HFFc6 (cell line): Measurements from ENCODE around the gene DNM2. TPM values are rescaled to one million over a fixed set of nuclear protein-coding genes. Genes with fewer than 3 reads are reported as not detected.
A peak's percentile ranks its signal among the peaks of the same experiment; 100 is the strongest.
"Not testable (repeated sequence)": the region's sequence is repeated elsewhere in the genome, so short reads cannot be mapped to it uniquely, and the experiment has no call there.

Experiments used
- DNase-seq: peaks from one replicate; pipeline ENCODE4 v3.0.0-alpha.2; 2018
- H3K27ac Mint-ChIP-seq: 2 replicates; pipeline ENCODE4 v1.8.0; 2020; ENCODE audit warnings: mild to moderate bottlenecking, mixed read lengths
- H3K27me3 Mint-ChIP-seq: 2 replicates; pipeline ENCODE4 v1.8.0; 2021; ENCODE audit warnings: mild to moderate bottlenecking, moderate library complexity, mixed read lengths; ENCODE audit not compliant: insufficient read depth
- H3K36me3 Mint-ChIP-seq: 2 replicates; pipeline ENCODE4 v1.8.0; 2021; ENCODE audit warnings: low read depth, mixed read lengths
- H3K4me1 Mint-ChIP-seq: 2 replicates; pipeline ENCODE4 v1.8.0; 2020; ENCODE audit warnings: low read depth, mixed read lengths
- H3K4me3 Mint-ChIP-seq: 2 replicates; pipeline ENCODE4 v1.8.0; 2020; ENCODE audit warnings: mild to moderate bottlenecking, moderate library complexity, mixed read lengths
- H3K9me3 Mint-ChIP-seq: 2 replicates; pipeline ENCODE4 v1.8.0; 2020; ENCODE audit warnings: mild to moderate bottlenecking, mixed read lengths
- CTCF ChIP-seq: fragments of 200-600 bp; sonication (generic); IDR thresholded peaks from 2 replicates; pipeline ENCODE4 v1.5.0; 2021; ENCODE audit warnings: antibody characterized with exemption, mild to moderate bottlenecking
- long read RNA-seq: library from polyadenylated mRNA; unstranded; transcript quantifications from one replicate; pipeline ENCODE4 v2.0.0, GENCODE V29; 2019
- total RNA-seq, 6 experiments: library from RNA; stranded (reverse); fragmentation: NEBNext Ultra II Directional; extraction: Animal tissue kit (Norgen Biotek cat#: 25700); gene quantifications; 2 replicates in 1 of 6; 3 replicates in 5 of 6; pipeline ENCODE4 v1.2.3, GENCODE V29; 2021

DNM2 gene
- total RNA-seq, result 100 to 1,000 TPM in 1 of 6 experiments, 10 to 100 TPM in 5; 91.5 to 122 (median 99.5) TPM
- long read RNA-seq, partial matches to known transcripts, result 11 of 15 reads
- long read RNA-seq, other reads (novel, unspliced or antisense), result 2 of 15 reads

- TF ChIP-seq CTCF, result peak; percentile 93
- H3K9me3 Mint-ChIP-seq, result no peaks in the 10 kb centered on the region
- peak within 1 kb of the TSS; percentile 87 for H3K27ac Mint-ChIP-seq
- H3K4me3 Mint-ChIP-seq, result peak within 1 kb of the TSS; percentile 100
- H3K4me1 Mint-ChIP-seq, result peaks cover 16% of the 10 kb centered on the region
- H3K36me3 Mint-ChIP-seq, result no peaks in the 10 kb centered on the region; the same call in 1 of the 2 replicates
- no peaks in the 10 kb centered on the region; the same call in 1 of the 2 replicates for H3K27me3 Mint-ChIP-seq
- DNase-seq, result peak; percentile 100
These were observed at the start of gene DNM2 for GRCh38 chr19:10717356-10718204. Gene DNM2 (plus strand): TSS chr19:10718079. CDS start chr19:10718243, 164 bp downstream.

GRCh38 chr19:10669246-10669645 is 48.6 kb upstream of the DNM2 start:
- DNase-seq, result no peak
- peaks cover 25% of the 10 kb centered on the region for H3K4me1 Mint-ChIP-seq
- peaks cover 21% of the 10 kb centered on the region for H3K36me3 Mint-ChIP-seq
- TF ChIP-seq CTCF, result no peak
- H3K9me3 Mint-ChIP-seq, result no peaks in the 10 kb centered on the region
- no peaks in the 10 kb centered on the region for H3K27me3 Mint-ChIP-seq
- no peak overlapping the region for H3K4me3 Mint-ChIP-seq
- H3K27ac Mint-ChIP-seq, result peak overlapping the region; percentile 11; the same call in 1 of the 2 replicates

- no peak for DNase-seq
- Mint-ChIP-seq H3K27ac (peak overlapping the region; percentile 5; the same call in 1 of the 2 replicates), H3K27me3 (no peaks in the 10 kb centered on the region), H3K4me3 (peak overlapping the region; percentile 41), H3K9me3 (no peaks in the 10 kb centered on the region), H3K36me3 (peaks cover 26% of the 10 kb centered on the region), H3K4me1 (peaks cover 25% of the 10 kb centered on the region)
- no peak for TF ChIP-seq CTCF
These were observed 47.7 kb upstream of the DNM2 start for GRCh38 chr19:10670182-10670581.

- peak overlapping the region; percentile 18 for H3K27ac Mint-ChIP-seq
- TF ChIP-seq CTCF, result no peak
- H3K4me1 Mint-ChIP-seq, result peaks cover 25% of the 10 kb centered on the region
- H3K4me3 Mint-ChIP-seq, result no peak overlapping the region
- H3K36me3 Mint-ChIP-seq, result peaks cover 26% of the 10 kb centered on the region
- H3K9me3 Mint-ChIP-seq, result no peaks in the 10 kb centered on the region
- H3K27me3 Mint-ChIP-seq, result no peaks in the 10 kb centered on the region
- no peak for DNase-seq
These were observed 46.7 kb upstream of the DNM2 start for GRCh38 chr19:10670876-10671804.

GRCh38 chr19:10671922-10672321 is 46.0 kb upstream of the DNM2 start:
- not testable (repeated sequence) for H3K27me3 Mint-ChIP-seq, H3K4me3 Mint-ChIP-seq

GRCh38 chr19:10675214-10675613 is 42.7 kb upstream of the DNM2 start:
- peaks cover 12% of the 10 kb centered on the region for H3K4me1 Mint-ChIP-seq
- H3K36me3 Mint-ChIP-seq, result peaks cover 24% of the 10 kb centered on the region
- not testable (repeated sequence) for DNase-seq, H3K9me3 Mint-ChIP-seq, H3K27me3 Mint-ChIP-seq, H3K27ac Mint-ChIP-seq, H3K4me3 Mint-ChIP-seq

More at GRCh38 chr19:10671922-10672321, 46.0 kb upstream of the DNM2 start:
- Mint-ChIP-seq H3K27ac (peak overlapping the region; percentile 18; the same call in 1 of the 2 replicates), H3K36me3 (peaks cover 26% of the 10 kb centered on the region), H3K4me1 (peaks cover 25% of the 10 kb centered on the region)
- DNase-seq, H3K9me3 Mint-ChIP-seq: not testable (repeated sequence)
